HepG2 (cell line): Measurements from ENCODE around the gene C11orf86. TPM values are rescaled to one million over a fixed set of nuclear protein-coding genes. Genes with fewer than 3 reads are reported as not detected.

Experiments used
- ATAC-seq: fragments of 200-7000 bp; cut with Tn5 transposase; 3 replicates; pipeline ENCODE4 v1.9.1; 2020; ENCODE audit warnings: mild to moderate bottlenecking, moderate library complexity
- BruUV-seq: library from RNA; stranded (reverse); fragments of 400-500 nt; replicated peaks from 2 replicates; lab custom pipeline; 2021; lab: Mats Ljungman, UMichigan
- CTCF ChIA-PET: fragments of 300-600 bp; formaldehyde crosslinking; extraction: SDS; loops from one replicate; lab custom pipeline; 2021; ENCODE audit warnings: low total read pairs, inconsistent platforms, low intra/inter-chr PET ratio; lab: Yijun Ruan, JAX
- POLR2A ChIA-PET: fragments of 350-600 bp; sonication (Branson Sonifier 250); formaldehyde crosslinking; loops from one replicate; lab custom pipeline; 2020; ENCODE audit warnings: antibody characterized with exemption, inconsistent platforms; lab: Yijun Ruan, JAX
- DNase-seq: peaks from one replicate; pipeline ENCODE4 v3.0.0-alpha.2; 2015; ENCODE audit warnings: low spot score
- FAIRE-seq: peaks from 3 replicates; lab custom pipeline; 2011; peaks lifted over from hg19 to GRCh38; lab: Jason Lieb, UNC
- H2AFZ ChIP-seq: one replicate; pipeline ENCODE4 v1.6.1; 2011; ENCODE audit warnings: low read length, inconsistent platforms
- H3K27ac ChIP-seq: fragments of 300-600 bp; 3 replicates; pipeline ENCODE4 v1.8.0; 2011; ENCODE audit warnings: mixed run types, mild to moderate bottlenecking, mixed read lengths, low read length, inconsistent platforms; ENCODE audit not compliant: insufficient read depth; ENCODE audit errors: extremely low read length
- H3K27me3 ChIP-seq, 2 experiments: fragments of 200-600 bp in 1 of 2; 2 replicates in 1 of 2; 3 replicates in 1 of 2; pipeline versions ENCODE4 v1.6.0 to v1.8.0; 2011; ENCODE audit warnings: low read length in 2 of 2, mild to moderate bottlenecking in 2 of 2, moderate library complexity in 2 of 2, inconsistent platforms in 1 of 2; ENCODE audit not compliant: insufficient read depth in 2 of 2, control insufficient read depth in 1 of 2
- H3K36me3 ChIP-seq, 2 experiments: fragments of 200-600 bp in 1 of 2; replicated peaks in 1 of 2; 2 replicates in 1 of 2; 3 replicates in 1 of 2; pipeline versions ENCODE4 v1.5.1 to v1.8.0; 2011; ENCODE audit warnings: low read length in 2 of 2, inconsistent platforms in 1 of 2; ENCODE audit not compliant: insufficient read depth in 2 of 2, control insufficient read depth in 1 of 2
- H3K4me1 ChIP-seq: 2 replicates; pipeline ENCODE4 v1.5.1; 2012; ENCODE audit warnings: low read length, inconsistent platforms; ENCODE audit not compliant: insufficient read depth
- H3K4me2 ChIP-seq: 2 replicates; pipeline ENCODE4 v1.6.0; 2011; ENCODE audit warnings: low read depth, low read length, inconsistent platforms
- H3K4me3 ChIP-seq, 3 experiments: fragments of 200-600 bp in 1 of 3; sonication (generic), shearing (Covaris generic) in 1 of 3; replicated peaks in 1 of 3; 2 replicates each; pipeline ENCODE4 v1.5.1; 2011 to 2016; ENCODE audit warnings: low read length in 3 of 3, inconsistent platforms in 2 of 3, low read depth in 2 of 3, mild to moderate bottlenecking in 2 of 3, control low read depth in 1 of 3, mixed read lengths in 1 of 3; ENCODE audit not compliant: insufficient read depth in 1 of 3
- H3K79me2 ChIP-seq: one replicate; pipeline ENCODE4 v1.6.1; 2011; ENCODE audit warnings: low read length, inconsistent platforms; ENCODE audit not compliant: insufficient read depth
- H3K9ac ChIP-seq: 2 replicates; pipeline ENCODE4 v1.6.0; 2011; ENCODE audit warnings: mild to moderate bottlenecking, low read depth, low read length, inconsistent platforms; ENCODE audit not compliant: insufficient read depth
- H3K9me3 ChIP-seq: 2 replicates; pipeline ENCODE4 v1.5.1; 2012; ENCODE audit warnings: mild to moderate bottlenecking, low read length
- H4K20me1 ChIP-seq: 2 replicates; pipeline ENCODE4 v1.6.0; 2011; ENCODE audit warnings: inconsistent platforms, mild to moderate bottlenecking, low read length, moderate library complexity; ENCODE audit not compliant: insufficient read depth
- CEBPB ChIP-seq: IDR thresholded peaks from 2 replicates; pipeline ENCODE4 v1.6.1; 2011; ENCODE audit warnings: low read depth, low read length, improper control_type of control experiment, borderline replicate concordance
- SMAD3 ChIP-seq: sonication (generic); formaldehyde crosslinking; IDR thresholded peaks from 2 replicates; pipeline ENCODE4 v1.4.0; 2020; ENCODE audit warnings: missing genetic modification reagents
- ZNF761 ChIP-seq: sonication (generic); formaldehyde crosslinking; conservative IDR thresholded peaks from 2 replicates; pipeline ENCODE4 v1.4.0; 2020; ENCODE audit warnings: mild to moderate bottlenecking, missing genetic modification reagents
- WGBS: methylation state at CpG from one replicate; pipeline ENCODE4 v1.1.6; 2017; ENCODE audit warnings: low lambda C conversion rate; 5-methylcytosine and 5-hydroxymethylcytosine counted together
- in situ Hi-C: cut with HindIII; loops from 2 replicates; pipeline ENCODE4 v1.10.0; 2017; ENCODE audit warnings: low pct_unique_long_range_greater_than_20kb; ENCODE audit not compliant: extremely low pct_ligation_motif_present
- intact Hi-C: fragments of 100-400 bp; cut with micrococcal nuclease; formaldehyde crosslinking; loops from one replicate; pipeline ENCODE4 v1.10.0; 2022; ENCODE audit not compliant: unreplicated experiment
- polyA plus RNA-seq, 8 experiments: library from polyadenylated mRNA; depleted of rRNA in 3 of 8; stranded (reverse) in 7 of 8; unstranded in 1 of 8; fragments of >200 nt; fragmentation: Illumina TruSeq in 4 of 8; extraction: Trizol in 4 of 8; gene quantifications; 2 replicates each; pipeline versions ENCODE4 v1.2.1 to v1.2.3, GENCODE V29; 2011 to 2016; ENCODE audit warnings: low read depth in 4 of 8, missing spikeins in 1 of 8, mixed read lengths in 1 of 8; ENCODE audit not compliant: insufficient read depth in 1 of 8
- total RNA-seq, 5 experiments: library from RNA; depleted of rRNA; stranded (reverse); fragments of >200 nt; fragmentation: Illumina TruSeq; extraction: Trizol; gene quantifications; 2 replicates each; pipeline ENCODE4 v1.2.3, GENCODE V29; 2016; ENCODE audit warnings: low read depth in 1 of 5
- TF ChIP-seq, protein P1 (sequence below): sonication (generic); formaldehyde crosslinking; IDR thresholded peaks from 2 replicates; pipeline ENCODE4 v1.4.0; 2020; ENCODE audit warnings: mild to moderate bottlenecking, missing genetic modification reagents
- TF ChIP-seq, protein P2 (sequence below): sonication (generic); formaldehyde crosslinking; IDR thresholded peaks from 2 replicates; pipeline ENCODE4 v1.4.0; 2020; ENCODE audit warnings: missing genetic modification reagents, borderline replicate concordance

Gene C11orf86
- total and polyA plus RNA-seq, 2 of the 13 experiments (the other 11 are each of a cell fraction or from before 2014, with no cell fraction given): 0.11 to 0.18 TPM

DNA sequence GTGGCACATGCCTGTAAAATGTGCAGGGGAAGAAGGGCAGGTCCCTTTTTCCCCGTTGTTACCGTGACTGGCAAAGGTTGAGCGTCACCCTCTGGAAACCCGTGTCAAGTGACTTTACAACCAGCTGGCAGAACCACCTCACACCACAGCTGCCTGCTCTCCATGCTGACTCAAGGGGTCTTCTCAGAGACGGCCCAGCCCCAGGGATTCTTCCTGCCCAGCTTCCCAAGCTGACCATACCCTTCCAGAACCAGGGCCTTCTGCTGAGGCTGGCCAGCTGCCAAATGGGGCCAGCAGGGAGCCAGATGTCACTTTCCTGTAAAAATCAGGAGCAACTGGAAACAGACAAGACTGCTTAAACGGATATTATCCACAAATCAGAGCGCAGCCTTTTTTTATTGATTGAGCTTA, 23.2 kb upstream of the C11orf86 start (continued):
- TF ChIP-seq ZNF761 (CRISPR knock-in tag): no peak
- TF ChIP-seq, protein P1, sequence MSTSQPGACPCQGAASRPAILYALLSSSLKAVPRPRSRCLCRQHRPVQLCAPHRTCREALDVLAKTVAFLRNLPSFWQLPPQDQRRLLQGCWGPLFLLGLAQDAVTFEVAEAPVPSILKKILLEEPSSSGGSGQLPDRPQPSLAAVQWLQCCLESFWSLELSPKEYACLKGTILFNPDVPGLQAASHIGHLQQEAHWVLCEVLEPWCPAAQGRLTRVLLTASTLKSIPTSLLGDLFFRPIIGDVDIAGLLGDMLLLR (CRISPR knock-in tag): no peak

DNA sequence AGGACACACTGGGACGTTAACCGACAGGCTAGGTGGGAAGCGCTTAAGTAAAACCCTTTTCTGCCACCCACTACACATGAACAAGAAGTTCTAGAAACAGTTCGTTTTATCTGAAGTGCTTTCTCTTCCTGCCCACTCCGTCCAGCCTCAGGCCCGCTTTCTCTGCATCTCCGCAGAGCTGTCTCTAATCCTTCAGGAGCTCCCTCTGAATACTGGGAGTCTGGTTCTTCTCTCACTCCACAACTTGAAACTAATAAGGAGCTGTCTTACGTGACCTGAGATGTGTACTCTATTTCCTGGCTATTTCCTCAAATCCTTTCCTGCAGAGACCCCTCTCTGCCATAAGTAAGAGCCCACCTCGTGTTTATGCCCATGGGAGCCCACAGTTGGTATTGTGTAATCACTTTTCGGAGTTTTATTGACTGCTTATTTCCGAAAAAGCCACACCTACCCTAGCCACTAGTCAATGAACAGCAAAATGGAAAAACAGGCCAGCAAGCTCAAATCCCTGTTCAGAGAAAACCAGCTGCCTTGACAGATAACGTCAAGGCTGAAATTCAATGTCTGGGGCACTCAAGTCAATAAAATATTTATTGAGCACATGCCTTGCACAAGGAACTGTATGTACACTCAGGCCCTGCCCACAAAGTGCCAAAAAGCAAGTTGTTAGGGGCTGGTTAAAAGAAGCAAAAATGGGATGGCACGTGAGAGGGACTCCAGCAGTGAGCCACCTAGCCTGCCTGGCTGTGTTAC, 21.8 kb upstream of the C11orf86 start:
- FAIRE-seq (no peak), ATAC-seq (no peak), DNase-seq (no peak)
- Histone ChIP-seq H3K79me2 (no peaks in the 10 kb centered on the region), H3K4me2 (no peak overlapping the region), H3K4me3 (no peak overlapping the region), H2AFZ (no peak overlapping the region), H3K9ac (no peak overlapping the region), H3K36me3 (peaks cover 0 to 2% of the 10 kb centered on the region in 2 experiments; a peak in 2 of 5 replicates), H3K9me3 (no peaks in the 10 kb centered on the region), H4K20me1 (no peaks in the 10 kb centered on the region), H3K27ac (no peak overlapping the region), H3K27me3 (no peaks in the 10 kb centered on the region), H3K4me1 (peaks cover 44% of the 10 kb centered on the region)
- in situ Hi-C loops (no loop called here), intact Hi-C loops (no loop called here)
- POLR2A ChIA-PET: no interaction called here
- CTCF ChIA-PET: no interaction called here
- BruUV-seq: no TSS peak
- TF ChIP-seq CEBPB (peak; percentile 28; the same call in 1 of the 2 replicates), SMAD3 (CRISPR knock-in tag) (no peak)
- TF ChIP-seq, protein P2, sequence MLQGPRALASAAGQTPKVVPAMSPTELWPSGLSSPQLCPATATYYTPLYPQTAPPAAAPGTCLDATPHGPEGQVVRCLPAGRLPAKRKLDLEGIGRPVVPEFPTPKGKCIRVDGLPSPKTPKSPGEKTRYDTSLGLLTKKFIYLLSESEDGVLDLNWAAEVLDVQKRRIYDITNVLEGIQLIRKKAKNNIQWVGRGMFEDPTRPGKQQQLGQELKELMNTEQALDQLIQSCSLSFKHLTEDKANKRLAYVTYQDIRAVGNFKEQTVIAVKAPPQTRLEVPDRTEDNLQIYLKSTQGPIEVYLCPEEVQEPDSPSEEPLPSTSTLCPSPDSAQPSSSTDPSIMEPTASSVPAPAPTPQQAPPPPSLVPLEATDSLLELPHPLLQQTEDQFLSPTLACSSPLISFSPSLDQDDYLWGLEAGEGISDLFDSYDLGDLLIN (CRISPR knock-in tag): no peak
- 91% methylated on average over 13 of the region's 13 CpGs for WGBS
